DMS114 treated with DMSO at 0.1 percent for 48 hours (cell line): Measurements from ENCODE around the gene STXBP4.

ENCODE experiments used
- DNase-seq: peaks from one replicate; lab custom pipeline; 2025; ENCODE audit not compliant: unreplicated experiment; lab: John Stamatoyannopoulos, UW

STXBP4 gene

DNA sequence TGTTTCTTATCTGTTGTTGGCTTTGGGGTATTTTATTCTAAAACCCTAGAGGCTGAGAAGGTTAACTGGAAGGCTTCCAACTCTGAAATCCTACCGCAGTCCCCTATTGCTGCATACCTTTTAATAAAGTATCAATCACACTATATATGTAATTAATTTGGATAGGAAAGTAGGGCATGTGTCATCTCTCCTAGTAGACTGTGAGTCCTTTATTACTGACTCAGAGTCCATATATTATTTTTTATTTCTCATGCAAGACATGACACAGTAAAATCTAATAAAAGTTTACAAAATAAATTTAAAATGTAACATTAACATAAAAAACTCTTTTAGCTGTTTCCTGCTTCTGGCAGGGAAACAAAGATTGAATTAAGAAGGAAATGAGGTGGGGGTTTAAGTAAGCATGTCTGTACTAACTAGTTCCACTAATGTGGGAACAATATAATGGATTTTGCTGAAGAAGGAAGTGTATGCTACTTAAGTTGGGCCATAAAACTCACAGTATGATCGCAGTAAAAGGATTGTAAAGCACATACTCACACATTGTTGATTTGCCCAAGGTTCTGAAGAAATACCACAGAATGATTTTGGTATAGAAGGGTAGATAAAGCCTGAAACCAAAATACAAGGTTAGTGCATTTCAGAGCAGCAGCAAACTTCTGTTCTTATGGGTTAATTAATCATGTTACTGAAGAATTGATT is 198.6 kb downstream of the STXBP4 start:
- no peak for DNase-seq

DNA sequence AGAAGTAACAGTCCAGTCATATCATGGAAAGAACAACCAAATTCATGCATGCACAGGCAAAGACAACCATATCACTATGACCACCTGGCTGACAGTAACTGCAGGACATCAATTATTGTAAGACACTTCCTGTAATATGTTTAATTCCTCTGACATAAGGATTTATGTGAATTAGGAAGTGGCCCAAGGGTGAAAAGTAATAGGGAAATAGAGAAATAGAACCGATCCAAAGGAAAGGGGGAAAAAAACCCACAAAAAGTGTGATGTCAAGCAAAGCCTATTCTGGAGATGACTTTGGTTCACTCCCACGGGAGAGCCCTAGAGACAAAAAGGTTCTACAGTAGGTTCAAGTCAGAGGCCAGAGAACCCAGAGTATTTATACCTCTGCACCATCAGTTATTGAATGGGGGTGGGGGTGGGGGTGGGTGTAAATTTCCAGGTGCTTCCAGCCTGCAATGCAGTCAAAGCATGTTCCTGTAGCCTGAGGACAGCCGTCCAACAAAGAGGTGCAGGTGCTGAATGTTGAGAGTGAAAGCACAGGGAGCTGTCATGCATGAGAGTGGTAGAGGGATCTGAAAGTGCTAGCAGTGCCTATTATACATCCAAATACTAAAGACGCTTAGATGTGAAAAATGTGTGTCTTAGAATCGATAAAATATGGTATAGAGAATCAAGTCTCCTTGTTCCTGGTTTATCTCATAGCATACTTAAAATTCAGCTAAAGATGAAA is 200.6 kb downstream of the STXBP4 start:
- no peak for DNase-seq

DNA sequence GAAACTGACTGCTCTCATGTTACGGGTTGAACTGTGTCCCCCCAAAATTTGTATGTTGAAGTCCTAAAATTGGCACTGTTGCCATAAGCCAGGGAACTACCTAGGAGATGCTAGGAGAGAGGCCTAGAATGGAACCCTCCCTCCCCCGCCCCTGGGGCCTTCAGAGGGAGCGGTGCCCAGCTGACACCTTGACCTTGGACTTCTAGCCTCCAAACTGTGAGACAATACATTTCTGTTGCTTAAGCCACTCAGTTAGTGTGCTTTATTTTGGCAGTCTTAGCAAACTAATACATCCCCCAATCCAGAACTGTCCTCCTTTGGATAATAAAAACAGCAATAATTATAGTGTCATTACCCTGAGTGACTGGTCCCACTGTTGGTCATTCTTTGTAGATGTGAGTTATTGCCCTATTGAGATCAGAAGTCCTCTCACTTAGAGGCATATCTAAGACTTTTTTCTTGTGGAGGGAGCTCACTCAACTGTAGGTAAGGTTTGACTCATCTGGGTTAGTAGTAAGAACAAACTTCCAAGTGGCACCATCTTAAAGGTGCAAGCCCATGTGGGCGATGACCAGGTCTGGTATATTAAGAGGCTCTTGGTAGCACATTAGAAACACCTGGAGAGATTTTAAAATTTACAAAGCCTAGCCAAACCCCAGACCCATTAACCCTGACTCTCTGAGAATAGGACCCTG is 203.2 kb downstream of the STXBP4 start:
- DNase-seq: no peak

DNA sequence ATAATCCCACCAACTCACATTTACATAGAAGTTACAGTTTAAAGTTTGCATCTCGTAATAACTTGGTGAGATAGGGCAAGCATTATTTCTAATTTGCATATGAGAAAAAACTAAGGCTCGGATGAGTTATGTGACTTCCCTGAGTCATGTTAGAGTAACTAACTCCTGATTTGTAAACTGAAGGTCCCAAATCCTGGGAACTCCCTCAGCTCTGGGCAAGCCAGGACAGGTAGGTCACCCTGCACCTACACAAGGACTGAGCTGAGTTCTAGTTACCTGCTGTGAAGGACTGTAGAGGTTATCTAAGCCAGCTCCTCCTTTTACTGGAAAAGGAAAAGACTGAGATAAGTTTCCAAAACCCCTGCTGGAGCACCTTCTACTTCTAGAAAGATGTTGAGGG is 204.0 kb downstream of the STXBP4 start:
- DNase-seq: no peak

DNA sequence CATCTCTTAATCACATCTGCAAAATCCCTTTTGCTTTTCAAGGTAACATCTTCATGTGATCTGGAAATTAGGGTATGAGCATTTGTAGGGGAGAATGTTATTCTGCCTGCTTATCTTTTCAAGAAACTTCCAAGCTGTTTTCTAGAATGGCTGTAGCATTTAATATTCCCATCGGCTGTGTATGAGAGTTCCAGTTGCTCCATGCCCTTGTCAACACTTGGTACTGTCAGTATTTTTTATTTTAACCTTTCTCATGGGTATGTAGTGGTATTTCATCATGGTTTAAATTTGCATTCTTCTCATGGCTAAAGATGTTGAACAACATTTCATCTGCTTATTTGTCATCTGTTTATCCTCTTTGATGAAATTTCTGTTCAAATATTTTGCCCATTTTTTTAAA is 205.6 kb downstream of the STXBP4 start:
- no peak for DNase-seq

DNA sequence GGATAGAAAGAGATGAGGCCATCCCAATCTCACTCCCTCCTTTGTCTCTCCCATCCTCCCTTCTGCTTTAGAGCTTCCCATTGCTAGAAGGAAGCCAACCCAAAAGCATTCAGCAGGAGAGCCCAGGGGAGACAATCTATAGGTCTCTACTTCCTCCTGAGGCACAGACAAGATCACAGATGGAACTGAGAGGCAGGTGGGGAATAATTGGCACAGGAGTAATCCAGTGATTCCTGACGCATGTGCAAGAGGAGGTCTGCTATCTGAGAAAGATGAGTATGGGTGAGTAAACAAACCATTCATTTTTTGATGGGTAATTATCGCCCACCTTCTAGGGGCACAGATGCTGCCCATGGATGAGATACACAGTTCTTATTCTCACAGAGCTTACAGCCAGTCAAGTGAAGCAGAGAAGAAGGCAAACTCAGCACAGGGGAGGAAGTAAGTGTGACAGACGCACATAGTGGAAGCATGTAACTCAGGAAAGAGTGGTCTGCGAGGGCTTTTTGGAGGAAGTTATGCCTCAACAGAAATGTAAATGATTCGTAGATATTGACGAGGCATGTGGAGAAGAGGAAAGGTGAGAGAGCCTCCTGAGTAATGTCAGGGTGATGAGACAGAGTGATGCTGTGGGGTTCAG is 207.3 kb downstream of the STXBP4 start:
- no peak for DNase-seq

DNA sequence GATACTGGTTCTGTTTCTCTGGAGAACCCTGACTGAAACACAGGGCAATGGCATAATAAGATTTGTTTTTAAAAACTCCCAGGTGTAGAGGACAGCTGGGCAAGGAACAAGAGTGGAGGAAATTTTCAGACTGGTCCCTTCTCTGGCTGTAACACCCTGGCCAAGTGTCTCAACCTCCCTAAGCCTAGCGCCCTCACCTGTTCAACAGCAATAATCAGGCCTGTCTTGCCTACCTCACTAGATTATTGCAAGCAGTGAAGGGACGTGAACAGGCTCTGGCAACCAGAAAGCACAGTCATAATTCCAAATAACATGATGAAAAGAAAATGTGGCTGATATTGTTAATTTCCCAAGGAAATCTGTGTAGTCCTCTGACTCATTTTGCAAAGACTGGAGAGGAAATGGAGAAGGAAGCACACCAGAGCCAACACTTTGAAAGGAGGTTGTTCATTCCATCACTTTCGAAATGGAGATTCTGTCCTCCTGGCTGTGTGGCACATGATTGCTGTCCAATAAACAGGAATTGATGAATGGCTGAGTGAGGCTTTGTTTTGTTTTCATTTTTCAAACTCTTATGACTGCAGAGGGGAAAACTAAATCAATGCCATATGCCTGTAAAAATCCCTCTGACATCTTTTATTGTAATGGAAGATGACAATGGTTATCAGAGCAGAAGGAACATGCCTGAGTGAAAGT is 208.7 kb downstream of the STXBP4 start:
- no peak for DNase-seq

DNA sequence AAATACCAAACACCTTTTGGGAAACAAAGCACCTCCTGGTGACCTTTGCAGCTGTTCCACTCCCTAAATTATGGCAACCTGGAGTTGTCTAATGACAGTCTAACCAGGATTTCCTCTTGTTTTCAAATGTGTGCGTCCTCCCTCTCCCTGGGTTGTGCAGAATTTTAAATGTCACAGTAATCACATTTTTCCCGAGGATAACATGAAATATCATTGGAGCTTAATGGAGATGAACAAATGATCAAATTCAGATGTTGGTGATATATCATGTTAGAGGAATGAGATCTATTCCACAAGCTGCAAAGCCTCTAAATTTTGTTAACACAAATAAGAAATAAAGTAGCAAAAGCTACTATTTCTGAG is 209.3 kb downstream of the STXBP4 start:
- DNase-seq: no peak

DNA sequence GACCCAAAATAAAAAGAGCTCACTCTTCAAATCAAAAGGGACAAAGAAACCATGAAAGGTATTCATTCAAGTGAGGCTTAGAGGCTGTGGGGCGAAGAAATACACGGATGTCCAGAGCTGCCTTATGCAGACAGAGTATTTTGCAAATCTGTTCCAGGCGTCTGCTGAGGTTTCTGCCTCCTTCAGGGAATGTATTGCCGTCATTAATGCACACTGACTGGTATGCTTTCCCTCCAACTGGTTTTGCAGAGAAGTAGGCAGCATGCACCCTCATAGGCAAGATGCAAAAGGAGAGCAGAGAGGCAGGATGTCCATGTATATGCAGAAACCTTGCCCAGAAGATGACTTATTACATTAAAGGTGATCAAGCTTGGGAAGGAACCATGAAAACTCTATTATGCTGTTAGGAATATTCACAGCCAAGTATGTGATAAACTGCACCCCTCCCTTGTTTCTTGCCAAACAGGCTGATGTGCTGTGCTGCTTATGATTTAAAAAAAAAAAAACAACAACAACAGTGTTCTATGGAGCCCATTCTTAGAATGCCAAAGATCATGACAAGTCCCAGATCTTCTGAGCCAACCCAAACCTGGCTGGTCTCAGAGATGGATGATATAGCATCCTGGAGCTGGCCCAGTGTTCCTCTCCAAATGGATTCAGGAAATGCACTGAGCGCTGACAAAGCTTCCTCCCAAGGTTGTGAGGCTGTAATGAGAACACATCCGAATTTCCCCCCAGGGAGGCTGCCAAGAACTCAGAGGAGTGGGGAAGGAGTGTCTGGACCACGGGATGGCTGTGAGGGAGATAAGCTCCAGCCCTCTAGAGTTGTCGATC is 218.6 kb downstream of the STXBP4 start:
- no peak for DNase-seq

DNA sequence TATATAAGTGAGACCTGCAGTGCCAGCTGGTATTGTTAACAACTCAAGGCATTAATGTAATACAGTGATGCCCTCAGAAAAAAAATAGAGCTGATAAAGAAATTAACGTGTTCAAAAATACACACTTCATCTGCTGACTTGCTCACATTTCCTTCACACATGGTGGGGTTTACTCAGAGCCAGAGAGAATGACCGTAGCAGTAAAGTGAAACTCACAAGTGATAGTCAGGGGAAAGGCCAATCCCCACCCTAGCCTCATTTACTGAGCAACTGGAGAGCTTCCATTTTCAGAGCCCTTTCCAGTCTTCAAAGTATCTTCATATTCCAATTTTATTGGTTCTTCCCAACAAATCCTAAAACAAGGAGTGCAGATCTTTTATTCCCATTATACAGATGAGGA is 222.2 kb downstream of the STXBP4 start:
- DNase-seq: no peak

- DNase-seq: no peak
Observed at GRCh38 chr17:55198690-55199370, 230.3 kb downstream of the STXBP4 start.

- DNase-seq: no peak
Observed at GRCh38 chr17:55200904-55201303, 232.3 kb downstream of the STXBP4 start.

DNA sequence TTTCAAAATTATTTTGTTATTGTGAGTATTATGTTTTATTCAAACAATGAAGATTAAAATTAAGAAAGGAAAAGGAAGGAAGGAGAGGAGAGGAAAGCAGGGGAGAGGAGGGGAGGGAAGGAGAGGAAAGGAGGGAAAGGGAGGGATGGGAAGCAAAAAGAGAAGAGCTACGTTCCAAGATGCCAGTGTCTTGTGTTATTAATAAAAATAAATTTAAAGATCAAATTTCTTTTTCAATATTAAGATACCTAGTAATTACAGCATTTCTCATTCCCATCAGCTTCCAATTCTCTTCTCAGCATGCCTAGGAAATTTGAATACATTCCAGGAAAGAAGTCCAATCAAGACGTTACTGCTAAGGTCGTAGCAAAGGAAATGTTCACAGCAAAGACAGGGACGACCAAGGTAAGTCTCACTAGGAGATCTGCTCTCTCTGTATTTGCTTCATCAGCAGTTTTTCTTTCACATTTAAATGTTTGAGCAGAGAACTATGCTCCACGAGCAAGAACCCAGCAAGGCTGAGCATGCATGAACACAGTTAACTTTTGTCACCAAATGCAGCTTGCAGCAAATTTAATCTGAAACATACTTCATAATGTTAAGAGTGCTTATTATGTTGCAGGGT is 232.9 kb downstream of the STXBP4 start:
- DNase-seq: no peak

DNA sequence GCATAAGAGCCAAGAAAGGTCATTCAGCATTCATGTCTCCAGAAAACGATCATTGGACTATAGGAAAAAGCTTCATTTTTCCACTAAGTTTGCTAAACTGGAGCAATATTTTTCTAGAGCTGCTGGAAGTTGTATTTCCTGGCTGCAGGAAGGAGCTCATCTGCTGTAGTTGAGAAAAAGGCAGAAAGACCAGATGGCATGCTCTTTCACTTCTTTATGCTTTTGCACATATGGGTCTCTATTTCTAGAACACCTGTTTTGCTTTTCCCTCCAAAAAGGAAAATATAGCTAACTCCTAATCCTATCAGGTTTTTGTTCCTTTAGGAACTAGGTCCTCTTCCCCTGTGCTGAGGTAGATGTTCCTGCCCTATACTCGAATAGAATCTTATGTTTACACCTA is 234.3 kb downstream of the STXBP4 start:
- no peak for DNase-seq

DNA sequence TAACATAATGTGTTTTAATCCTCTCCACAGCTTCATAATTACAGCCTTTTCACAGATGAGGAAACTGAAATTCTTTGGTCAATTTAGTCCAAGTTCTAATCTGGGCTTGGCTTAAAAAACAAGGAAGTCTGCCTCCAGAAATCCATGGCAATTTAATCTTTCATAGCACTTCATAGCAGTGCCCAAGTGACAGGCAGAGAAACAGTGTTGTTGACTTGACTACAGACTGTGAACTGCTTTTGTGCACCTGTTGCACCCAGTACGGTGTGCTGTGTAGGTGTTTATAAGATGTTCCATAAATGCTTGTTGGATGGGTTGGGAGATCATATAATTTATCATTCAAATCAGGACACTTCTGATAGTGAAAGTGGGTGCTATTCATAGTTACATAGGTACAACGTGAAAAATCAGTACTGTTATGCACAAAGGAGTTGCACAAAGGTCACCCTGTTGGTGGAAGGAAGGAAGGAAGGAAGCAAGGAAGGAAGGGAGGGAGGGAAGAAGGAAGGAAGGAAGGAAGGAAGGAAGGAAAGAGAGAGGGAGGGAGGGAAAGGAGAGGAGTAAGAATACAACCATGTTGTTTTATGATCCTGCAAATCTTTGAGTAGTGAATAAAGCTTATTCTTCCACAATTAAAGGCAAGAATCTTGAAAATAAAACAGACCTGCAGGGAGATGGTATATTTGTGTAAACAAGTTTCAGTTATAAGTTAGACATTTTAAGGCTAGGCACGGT is 239.7 kb downstream of the STXBP4 start:
- DNase-seq: no peak

- DNase-seq: no peak
Observed at GRCh38 chr17:55210292-55210691, 241.7 kb downstream of the STXBP4 start.

DNA sequence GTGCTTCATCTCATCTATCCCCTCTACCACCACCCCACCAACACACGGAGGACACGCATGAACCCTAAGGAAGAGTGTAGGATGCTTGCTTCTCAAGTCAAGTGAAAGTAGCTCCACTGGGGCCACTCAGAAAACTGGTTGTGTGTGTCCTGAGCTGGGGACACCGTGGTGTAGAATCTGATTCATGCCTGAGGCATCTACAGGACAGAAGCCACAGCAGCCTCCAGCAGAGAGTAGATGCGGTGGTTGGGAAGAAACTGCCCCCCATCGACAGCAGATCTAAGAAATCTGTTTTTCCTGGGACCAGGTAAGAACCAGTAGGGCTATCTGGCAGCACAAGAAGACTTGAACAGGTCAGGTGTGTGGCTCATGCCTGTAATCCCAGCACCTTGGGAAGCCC is 244.3 kb downstream of the STXBP4 start:
- DNase-seq: no peak

- DNase-seq: no peak
Observed at GRCh38 chr17:55215711-55216110, 247.1 kb downstream of the STXBP4 start.

- DNase-seq: no peak
Observed at GRCh38 chr17:55216888-55217287, 248.3 kb downstream of the STXBP4 start.
